MM.1S (cell line): ENCODE results near the gene HSPE1.

Experiments used
- DNase-seq: peaks from one replicate; pipeline ENCODE4 v3.0.0-alpha.2; 2015
- H2AFZ ChIP-seq: fragments of 300-600 bp; sonication (generic); 2 replicates; pipeline ENCODE4 v1.6.0; 2016; ENCODE audit warnings: antibody characterized with exemption, low read length
- H3F3A ChIP-seq: fragments of 300-600 bp; sonication (generic); 2 replicates; pipeline ENCODE4 v1.6.1; 2016; ENCODE audit warnings: mild to moderate bottlenecking, antibody characterized with exemption, low read length, moderate library complexity, mixed read lengths; ENCODE audit not compliant: insufficient read depth
- H3K27ac ChIP-seq: fragments of 300-600 bp; sonication (generic); 2 replicates; pipeline ENCODE4 v1.5.1; 2016; ENCODE audit warnings: mild to moderate bottlenecking, low read length
- H3K27me3 ChIP-seq: fragments of 300-600 bp; sonication (generic); replicated peaks from 2 replicates; pipeline ENCODE4 v1.6.0; 2016; ENCODE audit warnings: low read length; ENCODE audit not compliant: insufficient read depth
- H3K36me3 ChIP-seq: fragments of 300-600 bp; sonication (generic); replicated peaks from 2 replicates; pipeline ENCODE4 v1.6.1; 2016; ENCODE audit warnings: mild to moderate bottlenecking, low read length, mixed read lengths; ENCODE audit not compliant: insufficient read depth
- H3K4me1 ChIP-seq: fragments of 300-600 bp; sonication (generic); 2 replicates; pipeline ENCODE4 v1.6.1; 2016; ENCODE audit warnings: low read length, mixed read lengths
- H3K4me2 ChIP-seq: fragments of 300-600 bp; sonication (generic); 2 replicates; pipeline ENCODE4 v1.6.0; 2016; ENCODE audit warnings: low read depth, low read length
- H3K4me3 ChIP-seq: fragments of 300-600 bp; sonication (generic); 2 replicates; pipeline ENCODE4 v1.5.1; 2016; ENCODE audit warnings: low read length, mixed read lengths
- H3K79me2 ChIP-seq: fragments of 300-600 bp; sonication (generic); 2 replicates; pipeline ENCODE4 v1.6.1; 2016; ENCODE audit warnings: mixed run types, low read length, mixed read lengths
- H3K9ac ChIP-seq: fragments of 300-600 bp; sonication (generic); 2 replicates; pipeline ENCODE4 v1.6.1; 2016; ENCODE audit warnings: low read length, mixed read lengths
- H3K9me2 ChIP-seq: fragments of 300-600 bp; sonication (generic); replicated peaks from 2 replicates; pipeline ENCODE4 v1.6.1; 2016; ENCODE audit warnings: mild to moderate bottlenecking, low read length, mixed read lengths; ENCODE audit not compliant: insufficient read depth
- H3K9me3 ChIP-seq: fragments of 300-600 bp; sonication (generic); replicated peaks from 2 replicates; pipeline ENCODE4 v1.6.1; 2016; ENCODE audit warnings: mild to moderate bottlenecking, low read length, mixed read lengths; ENCODE audit not compliant: insufficient read depth
- H4K20me1 ChIP-seq: fragments of 300-600 bp; sonication (generic); 2 replicates; pipeline ENCODE4 v1.6.1; 2016; ENCODE audit warnings: mild to moderate bottlenecking, low read length, moderate library complexity, mixed read lengths; ENCODE audit not compliant: insufficient read depth
- CTCF ChIP-seq: fragments of 300-600 bp; sonication (generic); IDR thresholded peaks from 2 replicates; pipeline ENCODE4 v1.5.1; 2016; ENCODE audit warnings: antibody characterized with exemption, low read length, mixed read lengths
- EZH2 ChIP-seq: fragments of 300-600 bp; sonication (generic); optimal IDR thresholded peaks from 2 replicates; pipeline ENCODE3; 2017; ENCODE audit warnings: low read depth, mild to moderate bottlenecking, antibody characterized with exemption, low read length, mixed read lengths
- EZH2phosphoT487 ChIP-seq: fragments of 300-600 bp; sonication (generic); IDR thresholded peaks from 2 replicates; pipeline ENCODE4 v1.6.1; 2018; ENCODE audit warnings: antibody characterized with exemption, low read length

The HSPE1 gene

DNA sequence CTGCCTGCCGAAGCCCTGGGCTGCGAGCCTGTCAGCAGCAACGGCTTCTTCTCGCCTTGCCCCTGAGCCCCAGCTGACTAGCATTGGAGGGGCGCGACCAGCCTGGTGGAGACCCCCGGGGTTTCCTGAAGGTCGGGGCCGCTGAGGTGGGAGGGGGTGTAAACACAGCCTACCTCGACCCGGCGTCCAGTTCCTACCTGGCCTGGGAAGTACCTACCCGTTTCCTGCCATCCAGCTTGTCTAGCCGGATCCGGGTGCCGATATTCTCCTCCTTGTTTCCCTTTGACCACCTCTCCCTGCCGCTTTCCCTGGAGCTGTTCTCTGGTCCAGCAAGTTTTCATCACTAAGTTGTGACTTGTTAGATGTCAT, 16.2 kb downstream of the HSPE1 start:
- no peak for TF ChIP-seq CTCF
- TF ChIP-seq EZH2phosphoT487 = no peak
- no peak for TF ChIP-seq EZH2
- Histone ChIP-seq H3K9ac (peak overlapping the region; percentile 86), H3K27me3 (no peaks in the 10 kb centered on the region), H3F3A (peaks cover 22% of the 10 kb centered on the region), H3K4me2 (peak overlapping the region; percentile 81), H3K9me2 (no peaks in the 10 kb centered on the region), H3K4me1 (peaks cover 22% of the 10 kb centered on the region), H3K4me3 (peak overlapping the region; percentile 69), H3K79me2 (peaks cover 61% of the 10 kb centered on the region), H2AFZ (peak overlapping the region; percentile 67), H3K27ac (peak overlapping the region; percentile 93; the same call in 1 of the 2 replicates), H4K20me1 (no peaks in the 10 kb centered on the region; the same call in 1 of the 2 replicates), H3K36me3 (no peaks in the 10 kb centered on the region; the same call in 1 of the 2 replicates), H3K9me3 (no peaks in the 10 kb centered on the region)
- DNase-seq = peak; percentile 12

GRCh38 chr2:197517150-197517549, 17.0 kb downstream of the HSPE1 start:
- Histone ChIP-seq H3K27me3 (no peaks in the 10 kb centered on the region), H3K4me2 (peak overlapping the region; percentile 81), H3K79me2 (peaks cover 68% of the 10 kb centered on the region), H4K20me1 (no peaks in the 10 kb centered on the region; the same call in 1 of the 2 replicates), H3K36me3 (no peaks in the 10 kb centered on the region; the same call in 1 of the 2 replicates), H3F3A (peaks cover 22% of the 10 kb centered on the region), H3K9ac (peak overlapping the region; percentile 86; the same call in 1 of the 2 replicates), H3K27ac (0 out of 2 replicates have a peak overlapping the region, but pooled peaks have one; percentile 93), H3K4me3 (peak overlapping the region; percentile 69), H3K9me2 (no peaks in the 10 kb centered on the region), H3K9me3 (no peaks in the 10 kb centered on the region), H3K4me1 (peaks cover 22% of the 10 kb centered on the region), H2AFZ (no peak overlapping the region)
- DNase-seq = no peak
- no peak for TF ChIP-seq CTCF
- no peak for TF ChIP-seq EZH2
- TF ChIP-seq EZH2phosphoT487 = no peak

- Histone ChIP-seq H3K4me2 (no peak overlapping the region), H3K9me2 (no peaks in the 10 kb centered on the region), H4K20me1 (no peaks in the 10 kb centered on the region), H3K27me3 (no peaks in the 10 kb centered on the region), H3K9ac (no peak overlapping the region), H3K9me3 (no peaks in the 10 kb centered on the region), H3K36me3 (peaks cover 10% of the 10 kb centered on the region), H3K4me1 (no peaks in the 10 kb centered on the region), H3F3A (no peaks in the 10 kb centered on the region), H3K4me3 (no peak overlapping the region), H3K27ac (no peak overlapping the region), H2AFZ (no peak overlapping the region), H3K79me2 (peaks cover 84% of the 10 kb centered on the region)
- no peak for TF ChIP-seq EZH2phosphoT487
- no peak for TF ChIP-seq CTCF
- TF ChIP-seq EZH2 = no peak
- no peak for DNase-seq
These were observed 38.2 kb downstream of the HSPE1 start for GRCh38 chr2:197538412-197538811.
